HG03442 (cell line): ENCODE data around the gene LRP1.

Source experiments
- ATAC-seq: cut with Tn5 transposase; IDR thresholded peaks from one replicate; pipeline ENCODE4 v1.9.1; 2021; ENCODE audit warnings: mild to moderate bottlenecking, moderate library complexity; ENCODE audit not compliant: unreplicated experiment

LRP1 gene

GRCh38 chr12:57133013-57133569 lies 4.8 kb downstream of the LRP1 start:
- no peak for ATAC-seq

- no peak for ATAC-seq
Observed at GRCh38 chr12:57133916-57134315, 5.6 kb downstream of the LRP1 start.

GRCh38 chr12:57134949-57135348 lies 6.7 kb downstream of the LRP1 start:
- no peak for ATAC-seq

- ATAC-seq = no peak
Observed at GRCh38 chr12:57135527-57136326, 7.4 kb downstream of the LRP1 start.

GRCh38 chr12:57138526-57139272 lies 10.4 kb downstream of the LRP1 start:
- no peak for ATAC-seq

- no peak for ATAC-seq
Observed at GRCh38 chr12:57139796-57140649, 11.7 kb downstream of the LRP1 start.

GRCh38 chr12:57141249-57141648 lies 13.0 kb downstream of the LRP1 start:
- no peak for ATAC-seq

GRCh38 chr12:57142121-57142520 lies 13.8 kb downstream of the LRP1 start:
- no peak for ATAC-seq

- no peak for ATAC-seq
Observed at GRCh38 chr12:57142727-57143126, 14.4 kb downstream of the LRP1 start.

GRCh38 chr12:57143454-57143853 lies 15.2 kb downstream of the LRP1 start:
- ATAC-seq = no peak

GRCh38 chr12:57145460-57146059 lies 17.3 kb downstream of the LRP1 start:
- ATAC-seq = no peak

- no peak for ATAC-seq
Observed at GRCh38 chr12:57146092-57146491, 17.8 kb downstream of the LRP1 start.

GRCh38 chr12:57146961-57147944 lies 19.0 kb downstream of the LRP1 start, which contains the start of gene LRP1-AS:
Gene LRP1-AS, minus strand, starts transcription at chr12:57147619.
- ATAC-seq = no peak

GRCh38 chr12:57148469-57149244 lies 20.4 kb downstream of the LRP1 start:
- no peak for ATAC-seq

- no peak for ATAC-seq
Observed at GRCh38 chr12:57149245-57149900, 21.1 kb downstream of the LRP1 start.

- no peak for ATAC-seq
Observed at GRCh38 chr12:57150400-57151000, 22.2 kb downstream of the LRP1 start.

- ATAC-seq = no peak
Observed at GRCh38 chr12:57151741-57152630, 23.7 kb downstream of the LRP1 start.
